ENCODE data around the gene BLM. TPM values are rescaled to one million over a fixed set of nuclear protein-coding genes. Genes with fewer than 3 reads are reported as not detected.
A peak's percentile ranks its signal among the peaks of the same experiment; 100 is the strongest.

The BLM gene
- total RNA-seq, 2 donors from 2014 or later: 71.9 to 79.6 TPM

GRCh38 chr15:90859234-90860131, 142.3 kb downstream of the BLM start:
- H3K36me3 Mint-ChIP-seq: peaks cover 3 to 15% of the 10 kb centered on the region in 2 donors
- H3K27ac Mint-ChIP-seq: peak overlapping the region; percentile 15 to 92
- no peak for DNase-seq (ENCODE audit: low spot score in 2 of 2)
- no peak for ATAC-seq
- H3K9me3 Mint-ChIP-seq: peaks cover 1 to 7% of the 10 kb centered on the region in 2 donors

- DNase-seq (ENCODE audit: low spot score in 2 of 2): no peak
- Mint-ChIP-seq H3K27ac (peak overlapping the region in 1 of 2 donors; percentile 27), H3K9me3 (peaks cover 0 to 5% of the 10 kb centered on the region in 2 donors), H3K36me3 (peaks cover 0 to 12% of the 10 kb centered on the region in 2 donors)
- no peak for ATAC-seq
Measured at GRCh38 chr15:90860450-90860849, 143.3 kb downstream of the BLM start.

DNA sequence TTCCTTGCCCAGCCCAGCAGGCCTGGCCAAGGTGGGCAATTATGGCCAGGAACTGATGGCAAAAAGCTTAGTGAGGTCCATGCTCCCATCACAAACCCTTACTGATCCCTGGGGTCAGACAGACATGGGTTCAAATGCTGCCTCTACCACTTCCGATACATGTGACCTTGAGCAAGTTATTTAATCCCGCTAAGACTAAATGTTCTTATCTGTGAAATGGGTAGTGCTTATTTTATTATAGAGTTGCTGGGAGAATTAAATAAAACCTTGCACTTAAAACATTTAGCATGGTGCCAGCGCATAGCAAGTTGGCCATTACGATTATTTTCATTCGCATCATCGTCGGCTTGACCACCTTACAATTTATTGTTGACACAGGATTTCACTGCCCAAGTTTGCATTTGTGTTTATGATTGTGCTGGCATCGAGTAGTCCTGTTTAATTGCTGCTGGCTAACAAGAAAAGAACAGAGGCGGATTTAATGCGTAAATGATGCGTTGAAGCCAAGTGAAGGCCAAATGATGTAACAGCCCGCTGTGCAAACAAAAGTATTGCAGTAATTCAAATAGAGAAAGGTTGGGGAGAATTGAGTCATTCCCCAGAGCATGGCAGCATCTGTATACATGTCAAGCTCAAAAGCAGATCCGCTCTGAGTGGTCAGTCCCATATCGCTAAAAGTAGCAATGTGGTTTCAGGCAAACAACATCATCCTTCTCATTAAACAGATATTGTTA, 144.0 kb downstream of the BLM start:
- DNase-seq (ENCODE audit: low spot score in 2 of 2) (no peak), ATAC-seq (peak in 1 of 2 donors; percentile 20)
- Mint-ChIP-seq H3K27ac (peak overlapping the region in 1 of 2 donors; percentile 27), H3K9me3 (peaks cover 0 to 5% of the 10 kb centered on the region in 2 donors), H3K36me3 (peaks cover 0 to 17% of the 10 kb centered on the region in 2 donors)

DNA sequence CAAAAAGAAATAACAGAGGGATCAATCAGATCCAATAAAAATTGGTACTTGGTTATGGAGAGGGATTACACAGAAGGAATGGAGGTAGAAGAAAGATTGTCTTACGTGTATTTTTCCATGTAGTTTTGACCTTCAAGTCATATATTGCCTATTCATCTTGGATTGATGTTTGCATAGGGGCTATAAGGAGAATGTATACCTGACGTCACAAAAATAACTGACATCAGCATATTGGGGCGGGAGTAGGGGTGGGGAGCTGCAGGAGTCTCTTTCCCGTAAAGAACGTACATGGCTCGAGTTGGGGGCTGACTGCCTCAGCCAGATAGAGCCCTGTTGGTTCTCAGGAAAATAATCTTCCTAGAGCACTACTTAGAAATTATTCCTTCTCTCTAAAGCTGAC, 145.3 kb downstream of the BLM start:
- Mint-ChIP-seq H3K27ac (peak overlapping the region; percentile 17 to 89), H3K36me3 (peaks cover 0 to 17% of the 10 kb centered on the region in 2 donors), H3K9me3 (peaks cover 0 to 5% of the 10 kb centered on the region in 2 donors)
- no peak for ATAC-seq
- no peak for DNase-seq (ENCODE audit: low spot score in 2 of 2)

- Mint-ChIP-seq H3K36me3 (peaks cover 4 to 17% of the 10 kb centered on the region in 2 donors), H3K27ac (peak overlapping the region; percentile 89 to 92), H3K9me3 (no peaks in the 10 kb centered on the region)
- no peak for DNase-seq (ENCODE audit: low spot score in 2 of 2)
- ATAC-seq: peak in 1 of 2 donors; percentile 22
Measured at GRCh38 chr15:90862964-90863778, 146.0 kb downstream of the BLM start.

- ATAC-seq (peak; percentile 78 to 82), DNase-seq (ENCODE audit: low spot score in 2 of 2) (no peak)
- Mint-ChIP-seq H3K36me3 (peaks cover 12 to 24% of the 10 kb centered on the region in 2 donors), H3K27ac (peak overlapping the region; percentile 89 to 92), H3K9me3 (no peaks in the 10 kb centered on the region)
Measured at GRCh38 chr15:90863987-90864386, 146.8 kb downstream of the BLM start.

GRCh38 chr15:90864507-90864906, 147.4 kb downstream of the BLM start:
- DNase-seq (ENCODE audit: low spot score in 2 of 2): no peak
- peak overlapping the region in 1 of 2 donors; percentile 89 for H3K27ac Mint-ChIP-seq

DNA sequence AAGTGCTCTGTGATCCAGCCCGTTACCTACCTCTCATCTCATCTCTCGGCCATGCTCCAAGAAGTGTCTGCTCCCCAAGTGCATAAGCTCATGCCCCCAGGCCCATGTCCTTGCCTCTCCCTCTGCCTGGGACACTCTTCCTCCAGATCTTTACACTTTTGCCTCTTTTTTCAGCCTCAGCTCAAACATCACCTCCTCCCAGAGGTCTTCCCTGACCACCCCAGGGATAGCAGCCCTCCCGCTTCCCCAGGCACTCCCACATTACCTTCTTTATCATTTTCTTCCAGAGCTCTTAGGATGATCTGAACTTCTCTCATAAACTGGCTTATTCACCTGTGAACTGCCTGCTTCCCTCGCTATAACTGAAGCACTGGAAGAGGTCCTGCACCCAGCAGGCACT, 148.6 kb downstream of the BLM start:
- Mint-ChIP-seq H3K36me3 (peaks cover 28 to 36% of the 10 kb centered on the region in 2 donors), H3K27ac (peak overlapping the region in 1 of 2 donors; percentile 47), H3K9me3 (no peaks in the 10 kb centered on the region)
- DNase-seq (ENCODE audit: low spot score in 2 of 2) (no peak), ATAC-seq (no peak)

More at GRCh38 chr15:90864507-90864906, 147.4 kb downstream of the BLM start:
- Mint-ChIP-seq H3K36me3 (peaks cover 16 to 29% of the 10 kb centered on the region in 2 donors), H3K9me3 (no peaks in the 10 kb centered on the region)
- ATAC-seq: peak; percentile 30 to 36

Other genes starting within 250 kb of the BLM start
- gene CRTC3, start 187.4 kb upstream of the BLM start, total RNA-seq: 10 to 100 TPM; 41.8 to 58.1 TPM
- gene FURIN, start 151.2 kb downstream of the BLM start, total RNA-seq: 100 to 1,000 TPM; 381 to 721 TPM
- 10 to 100 TPM; 83.9 to 91.4 TPM for gene FES, start 167.2 kb downstream of the BLM start, total RNA-seq
- 100 to 1,000 TPM in 1 of 2 donors, 10 to 100 TPM in 1; 99.8 to 225 TPM for gene MAN2A2, start 186.0 kb downstream of the BLM start, total RNA-seq
- gene HDDC3, start 215.2 kb downstream of the BLM start, total RNA-seq: 10 to 100 TPM; 18.9 to 32.4 TPM
- gene UNC45A, start 217.9 kb downstream of the BLM start, total RNA-seq: 100 to 1,000 TPM in 1 of 2 donors, 10 to 100 TPM in 1; 75.5 to 112 TPM
- gene RCCD1, start 237.5 kb downstream of the BLM start, total RNA-seq: 10 to 100 TPM; 37.7 to 58.7 TPM

Measured in activated naive CD4-positive, alpha-beta T cell treated with anti-CD3 and anti-CD28 coated beads, Interleukin-2, amount 50 U/mL, for 72 hours (primary cell).